ENCODE results near the gene NR2F1-AS1. TPM values are rescaled to one million over a fixed set of nuclear protein-coding genes. Genes with fewer than 3 reads are reported as not detected.

The NR2F1-AS1 gene
- total and polyA plus RNA-seq, 2 experiments from 2014 or later, result 0.59 to 4.5 TPM

DNA sequence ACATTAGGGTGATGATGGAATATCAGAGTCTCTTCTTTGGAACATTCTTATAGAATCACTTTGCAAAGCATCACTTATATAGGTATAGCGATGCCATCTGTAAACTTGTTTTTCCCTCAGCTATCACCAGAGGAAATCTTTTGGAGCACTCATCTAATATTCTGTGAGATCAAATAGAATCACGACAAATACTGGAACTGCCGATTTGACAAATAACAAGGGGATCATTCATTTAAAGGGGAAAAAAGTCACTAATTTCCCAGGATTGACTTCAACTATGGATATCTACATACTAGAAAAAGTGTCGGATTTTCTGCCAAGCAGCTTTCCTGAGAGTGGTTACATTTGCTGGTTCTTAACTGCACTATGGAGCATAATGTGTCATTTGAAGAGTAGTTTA lies 178.6 kb downstream of the NR2F1-AS1 start (continued):
- TF ChIP-seq EZH2phosphoT487 (IDR thresholded peaks at IDR 0.05; ENCODE audit: unreplicated experiment), result no peak
- no peak for TF ChIP-seq NANOG (IDR thresholded peaks at IDR 0.05; ENCODE audit: borderline replicate concordance)
- no peak for TF ChIP-seq ZNF331 (CRISPR knock-in tag; IDR thresholded peaks at IDR 0.05; ENCODE audit: low read depth)

DNA sequence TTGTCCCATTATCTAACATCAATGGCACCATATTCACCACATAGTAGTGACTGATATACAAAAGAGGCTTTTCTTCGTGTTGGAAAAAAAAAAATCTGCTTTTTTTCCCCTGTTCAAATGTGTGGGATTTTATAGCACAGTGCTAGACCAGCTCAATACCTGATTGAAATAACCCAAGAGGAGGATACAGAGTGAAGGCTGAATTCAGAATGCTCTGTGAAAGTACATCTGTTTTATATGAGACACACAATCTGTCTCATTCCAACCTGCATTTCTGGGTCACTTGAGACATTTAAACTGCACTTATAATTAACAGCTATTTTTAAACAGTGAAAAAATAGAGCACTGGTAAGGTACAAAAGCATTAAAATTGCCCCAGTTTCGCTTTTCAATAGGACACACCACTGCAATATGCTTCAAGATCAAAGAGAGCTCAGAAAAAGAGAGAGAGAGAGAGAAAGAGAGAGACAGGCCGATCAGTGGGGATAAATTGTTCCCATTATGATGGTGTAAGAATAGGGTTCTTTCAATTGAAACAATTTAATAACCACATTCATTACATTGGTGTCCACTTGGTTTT lies 179.3 kb downstream of the NR2F1-AS1 start:
- no peaks in the 10 kb centered on the region for H3K27me3 ChIP-seq (ENCODE audit: insufficient read depth)
- no peaks in the 10 kb centered on the region for H3F3A ChIP-seq (replicated peaks; ENCODE audit: low read depth)
- Mint-ChIP-seq H3K27ac (no peak overlapping the region), H3K36me3 (ENCODE audit: low read depth) (no peaks in the 10 kb centered on the region; the same call in 2 of the 3 replicates), H3K9me3 (peaks cover 5% of the 10 kb centered on the region; the same call in 1 of the 3 replicates), H3K4me3 (no peak overlapping the region), H3K27me3 (ENCODE audit: insufficient read depth, low read depth, poor library complexity) (peaks cover 2% of the 10 kb centered on the region), H3K4me1 (peaks cover 1% of the 10 kb centered on the region; the same call in 1 of the 3 replicates)
- ATAC-seq (no peak), DNase-seq (ENCODE audit: low spot score) (no peak)
- H3K4me2 ChIP-seq, result no peak overlapping the region
- H2AFZ ChIP-seq, result no peak overlapping the region; the same call in 1 of the 2 replicates
- H3K4me3 ChIP-seq, result no peak overlapping the region
- no peaks in the 10 kb centered on the region for H3K9me2 ChIP-seq (ENCODE audit: insufficient read depth)
- peaks cover under 1% of the 10 kb centered on the region; the same call in 1 of the 2 replicates for H3K4me1 ChIP-seq (ENCODE audit: insufficient read depth)
- no peaks in the 10 kb centered on the region for H3K36me3 ChIP-seq (ENCODE audit: insufficient read depth)
- no peaks in the 10 kb centered on the region for H3K79me2 ChIP-seq (replicated peaks; ENCODE audit: insufficient read depth)
- H3K27ac ChIP-seq (ENCODE audit: low read depth), result no peak overlapping the region
- TF ChIP-seq CREB1 (CRISPR knock-in tag; IDR thresholded peaks at IDR 0.05; ENCODE audit: low read depth) (no peak), EZH2 (IDR thresholded peaks at IDR 0.05; ENCODE audit: low read depth, unreplicated experiment) (no peak), JUNB (IDR thresholded peaks at IDR 0.05; ENCODE audit: unreplicated experiment) (no peak)
- TF ChIP-seq, protein P1, sequence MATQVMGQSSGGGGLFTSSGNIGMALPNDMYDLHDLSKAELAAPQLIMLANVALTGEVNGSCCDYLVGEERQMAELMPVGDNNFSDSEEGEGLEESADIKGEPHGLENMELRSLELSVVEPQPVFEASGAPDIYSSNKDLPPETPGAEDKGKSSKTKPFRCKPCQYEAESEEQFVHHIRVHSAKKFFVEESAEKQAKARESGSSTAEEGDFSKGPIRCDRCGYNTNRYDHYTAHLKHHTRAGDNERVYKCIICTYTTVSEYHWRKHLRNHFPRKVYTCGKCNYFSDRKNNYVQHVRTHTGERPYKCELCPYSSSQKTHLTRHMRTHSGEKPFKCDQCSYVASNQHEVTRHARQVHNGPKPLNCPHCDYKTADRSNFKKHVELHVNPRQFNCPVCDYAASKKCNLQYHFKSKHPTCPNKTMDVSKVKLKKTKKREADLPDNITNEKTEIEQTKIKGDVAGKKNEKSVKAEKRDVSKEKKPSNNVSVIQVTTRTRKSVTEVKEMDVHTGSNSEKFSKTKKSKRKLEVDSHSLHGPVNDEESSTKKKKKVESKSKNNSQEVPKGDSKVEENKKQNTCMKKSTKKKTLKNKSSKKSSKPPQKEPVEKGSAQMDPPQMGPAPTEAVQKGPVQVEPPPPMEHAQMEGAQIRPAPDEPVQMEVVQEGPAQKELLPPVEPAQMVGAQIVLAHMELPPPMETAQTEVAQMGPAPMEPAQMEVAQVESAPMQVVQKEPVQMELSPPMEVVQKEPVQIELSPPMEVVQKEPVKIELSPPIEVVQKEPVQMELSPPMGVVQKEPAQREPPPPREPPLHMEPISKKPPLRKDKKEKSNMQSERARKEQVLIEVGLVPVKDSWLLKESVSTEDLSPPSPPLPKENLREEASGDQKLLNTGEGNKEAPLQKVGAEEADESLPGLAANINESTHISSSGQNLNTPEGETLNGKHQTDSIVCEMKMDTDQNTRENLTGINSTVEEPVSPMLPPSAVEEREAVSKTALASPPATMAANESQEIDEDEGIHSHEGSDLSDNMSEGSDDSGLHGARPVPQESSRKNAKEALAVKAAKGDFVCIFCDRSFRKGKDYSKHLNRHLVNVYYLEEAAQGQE (IDR thresholded peaks at IDR 0.05; ENCODE audit: unreplicated experiment), result no peak
- TF ChIP-seq, protein P2, sequence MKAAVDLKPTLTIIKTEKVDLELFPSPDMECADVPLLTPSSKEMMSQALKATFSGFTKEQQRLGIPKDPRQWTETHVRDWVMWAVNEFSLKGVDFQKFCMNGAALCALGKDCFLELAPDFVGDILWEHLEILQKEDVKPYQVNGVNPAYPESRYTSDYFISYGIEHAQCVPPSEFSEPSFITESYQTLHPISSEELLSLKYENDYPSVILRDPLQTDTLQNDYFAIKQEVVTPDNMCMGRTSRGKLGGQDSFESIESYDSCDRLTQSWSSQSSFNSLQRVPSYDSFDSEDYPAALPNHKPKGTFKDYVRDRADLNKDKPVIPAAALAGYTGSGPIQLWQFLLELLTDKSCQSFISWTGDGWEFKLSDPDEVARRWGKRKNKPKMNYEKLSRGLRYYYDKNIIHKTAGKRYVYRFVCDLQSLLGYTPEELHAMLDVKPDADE (IDR thresholded peaks at IDR 0.05), result no peak
- no peaks in the 10 kb centered on the region for H4K20me1 ChIP-seq (replicated peaks; ENCODE audit: insufficient read depth)

DNA sequence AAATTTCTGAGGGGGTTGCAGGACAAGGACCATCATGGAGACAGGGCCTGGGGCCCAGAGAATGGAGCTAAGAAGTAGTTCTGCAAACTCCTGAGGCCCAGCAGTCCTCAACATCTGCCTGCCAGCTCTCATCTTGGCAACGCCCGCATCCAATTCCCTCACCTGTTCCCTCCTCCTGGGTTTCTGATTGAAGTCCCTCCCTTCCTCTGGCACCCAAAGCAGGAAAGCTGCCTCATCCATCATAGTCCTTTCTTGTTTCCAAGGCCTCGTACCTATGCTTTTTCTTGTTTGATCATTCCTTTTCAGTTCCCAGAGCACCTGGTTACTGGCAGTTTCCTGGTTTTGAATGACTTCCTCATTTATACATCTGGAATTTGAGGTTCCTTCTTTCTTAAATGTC lies 181.3 kb downstream of the NR2F1-AS1 start:
- H3K27ac ChIP-seq (ENCODE audit: low read depth), result no peak overlapping the region
- peaks cover 2% of the 10 kb centered on the region for H3K27me3 Mint-ChIP-seq (ENCODE audit: insufficient read depth, low read depth, poor library complexity)
- no peak overlapping the region for H3K27ac Mint-ChIP-seq
- no peaks in the 10 kb centered on the region for H3F3A ChIP-seq (replicated peaks; ENCODE audit: low read depth)
- DNase-seq (ENCODE audit: low spot score), result no peak
- peaks cover 5% of the 10 kb centered on the region; the same call in 2 of the 3 replicates for H3K36me3 Mint-ChIP-seq (ENCODE audit: low read depth)
- H3K36me3 ChIP-seq (ENCODE audit: insufficient read depth), result no peaks in the 10 kb centered on the region
- H4K20me1 ChIP-seq (replicated peaks; ENCODE audit: insufficient read depth), result no peaks in the 10 kb centered on the region
- no peak overlapping the region for H3K4me3 ChIP-seq
- H3K4me3 Mint-ChIP-seq, result no peak overlapping the region
- 0 out of 2 replicates have a peak overlapping the region, but pooled peaks have one; percentile 23 for H2AFZ ChIP-seq
- H3K9me3 Mint-ChIP-seq, result peaks cover 11% of the 10 kb centered on the region; the same call in 2 of the 3 replicates
- H3K9me2 ChIP-seq (ENCODE audit: insufficient read depth), result no peaks in the 10 kb centered on the region; the same call in 1 of the 2 replicates
- no peaks in the 10 kb centered on the region for H3K4me1 ChIP-seq (ENCODE audit: insufficient read depth)
- H3K27me3 ChIP-seq (ENCODE audit: insufficient read depth), result no peaks in the 10 kb centered on the region
- no peak overlapping the region for H3K4me2 ChIP-seq
- no peak for ATAC-seq
- no peaks in the 10 kb centered on the region for H3K4me1 Mint-ChIP-seq
- H3K79me2 ChIP-seq (replicated peaks; ENCODE audit: insufficient read depth), result no peaks in the 10 kb centered on the region
- TF ChIP-seq STAT1 (IDR thresholded peaks at IDR 0.05; ENCODE audit: unreplicated experiment) (no peak), NANOG (IDR thresholded peaks at IDR 0.05; ENCODE audit: borderline replicate concordance) (no peak)
